ENCODE results near the gene INTS13. TPM values are rescaled to one million over a fixed set of nuclear protein-coding genes. Genes with fewer than 3 reads are reported as not detected.

Gene INTS13
- total and polyA plus RNA-seq, 2 of the 8 experiments (the other 6 are each of a cell fraction or from before 2014, with no cell fraction given), result 20.5 to 58.2 TPM

- Histone ChIP-seq H2BK15ac (ENCODE audit: low read length) (no peak overlapping the region), H3K4me3 (ENCODE audit: extremely low read depth in 1 of 4, insufficient read depth in 2 of 4, low read depth in 3 of 4, low read length in 4 of 4) (peak overlapping the region in 1 of 4 experiments; percentile 97; a peak in 1 of 8 replicates), H3K4ac (replicated peaks; ENCODE audit: insufficient read length, low read depth, low read length) (no peak overlapping the region), H3K9ac (replicated peaks in 1 of 4; ENCODE audit: extremely low read depth in 1 of 4, low read depth in 3 of 4, low read length in 3 of 4) (no peak overlapping the region), H3K23me2 (ENCODE audit: low read depth, low read length) (peaks cover 5% of the 10 kb centered on the region), H3K18ac (ENCODE audit: extremely low read depth, low read length) (no peak overlapping the region), H4K20me1 (replicated peaks in 1 of 2; ENCODE audit: control insufficient read depth in 1 of 2, insufficient read depth in 2 of 2, low read length in 2 of 2) (peaks cover 4% of the 10 kb centered on the region in 2 experiments), H4K8ac (ENCODE audit: extremely low read depth, insufficient read depth, low read length) (no peak overlapping the region), H3K23ac (ENCODE audit: insufficient read length) (no peak overlapping the region), H3K4me2 (ENCODE audit: insufficient read depth in 1 of 2, low read depth in 2 of 2, low read length in 2 of 2) (peak overlapping the region; percentile 63 to 90; a peak in 2 of 4 replicates), H3K27ac (ENCODE audit: low read depth, low read length) (no peak overlapping the region), H2BK20ac (ENCODE audit: low read length) (no peak overlapping the region), H2BK120ac (replicated peaks; ENCODE audit: low read depth, low read length) (no peak overlapping the region), H3K4me1 (replicated peaks in 1 of 4; ENCODE audit: control insufficient read depth in 3 of 4, insufficient read depth in 4 of 4, low read length in 3 of 4) (peaks cover 0 to 5% (median 3%) of the 10 kb centered on the region in 4 experiments; a peak in 6 of 7 replicates), H3K79me1 (ENCODE audit: low read depth, low read length) (no peaks in the 10 kb centered on the region; the same call in 1 of the 2 replicates), H3K14ac (ENCODE audit: insufficient read length) (no peak overlapping the region), H2BK5ac (ENCODE audit: low read depth, low read length) (no peak overlapping the region), H3K36me3 (ENCODE audit: control insufficient read depth in 2 of 4, insufficient read depth in 4 of 4, low read length in 3 of 4) (peaks cover 0 to 9% (median 3%) of the 10 kb centered on the region in 4 experiments; a peak in 4 of 8 replicates), H4K5ac (ENCODE audit: insufficient read length, low read depth, low read length) (no peak overlapping the region), H3K56ac (replicated peaks; ENCODE audit: insufficient read length, low read depth, low read length) (no peak overlapping the region), H4K91ac (replicated peaks; ENCODE audit: insufficient read length, low read length) (no peak overlapping the region), H3K27me3 (replicated peaks in 1 of 4; ENCODE audit: control insufficient read depth in 3 of 4, extremely low read depth in 1 of 4, insufficient read depth in 3 of 4, low read length in 3 of 4) (no peaks in the 10 kb centered on the region), H2AFZ (ENCODE audit: low read length) (no peak overlapping the region), H3K79me2 (ENCODE audit: control insufficient read depth in 1 of 2, insufficient read depth in 2 of 2, low read length in 2 of 2) (peaks cover 5 to 61% of the 10 kb centered on the region in 2 experiments; a peak in 3 of 4 replicates), H2AK5ac (ENCODE audit: low read depth, low read length) (no peak overlapping the region), H2BK12ac (ENCODE audit: low read depth, low read length) (no peak overlapping the region), H3K9me3 (ENCODE audit: insufficient read depth in 2 of 2, low read depth in 1 of 2, low read length in 1 of 2) (no peaks in the 10 kb centered on the region)
- ChIA-PET CTCF (ENCODE audit: partially characterized antibody) (no interaction called here), POLR2A (ENCODE audit: partially characterized antibody) (interaction anchor here (1.4 kb wide), 1 partner anchor 9 kb away, joined by 3 read pairs; no protein-coding TSS in a partner anchor)
- FAIRE-seq (no peak), DNase-seq (ENCODE audit: low read depth in 1 of 2, low spot score in 2 of 2) (no peak)
- 91% methylated on average over 7 of the region's 7 CpGs; no CpG with 5 or more reads in 1 of the 2 experiments for WGBS, 2 experiments (ENCODE audit: extremely low coverage in 1 of 2, insufficient coverage in 1 of 2, insufficient read length in 1 of 2, insufficient replicate concordance in 2 of 2, low coverage in 1 of 2, low lambda C conversion rate in 2 of 2, missing lambda C conversion rate in 1 of 2)
- no peak for TF ChIP-seq RFX5 (IDR thresholded peaks at IDR 0.05; ENCODE audit: borderline replicate concordance, low read depth, low read length)
- TF ChIP-seq SIN3A (conservative IDR thresholded peaks at IDR 0.05 in 1 of 2, IDR thresholded peaks at IDR 0.05 in 1 of 2; ENCODE audit: low read depth in 1 of 2, low read length in 2 of 2), result peak; percentile 57 to 62; a peak in 1 of 4 replicates
Observed at GRCh38 chr12:26935636-26936378, 2.0 kb downstream of the INTS13 start.
